GM12892 (cell line): ENCODE data around the gene AGBL3.

Source experiments
- POLR2A ChIP-seq: IDR thresholded peaks from 2 replicates; pipeline ENCODE4 v1.6.1; 2011; ENCODE audit warnings: low read depth, low read length, control low read depth
- POLR2AphosphoS5 ChIP-seq: IDR thresholded peaks from 2 replicates; pipeline ENCODE4 v1.6.1; 2011; ENCODE audit warnings: low read depth, low read length, control low read depth

DNA sequence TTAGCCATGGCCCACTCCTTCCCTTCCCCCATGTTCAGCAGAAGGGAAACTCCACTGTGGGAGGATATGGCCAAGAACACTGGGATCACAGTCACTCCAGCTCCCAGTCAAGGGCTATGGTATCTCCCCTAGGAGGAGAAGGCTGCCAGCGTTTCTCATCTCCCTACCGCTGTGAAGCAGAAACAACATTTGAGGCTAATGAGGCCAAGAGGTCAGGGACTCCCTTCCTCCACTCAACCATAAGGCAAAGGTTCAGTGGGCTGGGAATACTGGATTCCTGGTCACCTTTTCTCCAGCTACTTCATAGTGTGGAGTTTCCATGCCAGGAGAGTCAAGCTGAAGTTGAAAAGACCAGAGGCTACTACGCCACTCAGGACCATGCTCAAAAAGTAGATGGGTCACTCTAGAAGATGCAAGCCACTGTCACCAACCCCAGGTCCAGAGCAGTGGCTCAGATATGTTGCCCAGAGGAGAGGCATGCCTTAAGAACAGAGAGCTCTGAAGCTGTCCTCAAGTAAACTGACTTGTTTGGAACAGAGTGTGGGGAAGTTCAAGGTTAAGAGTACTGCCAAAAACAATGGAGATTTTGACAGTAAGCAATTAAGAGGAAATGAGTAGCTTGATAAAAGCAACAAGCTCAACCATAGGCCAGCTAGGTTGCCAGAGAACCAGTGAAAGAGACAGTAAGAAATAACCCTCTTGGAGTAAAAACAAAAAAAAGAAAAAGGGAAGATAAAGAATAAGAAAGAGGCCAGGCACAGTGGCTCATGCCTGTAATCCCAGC lies 157.8 kb downstream of the AGBL3 start:
- no peak for TF ChIP-seq POLR2A
- TF ChIP-seq POLR2AphosphoS5 = no peak
